GM23248 (cell line): ENCODE measurements around the gene UBAC1. TPM values are rescaled to one million over a fixed set of nuclear protein-coding genes. Genes with fewer than 3 reads are reported as not detected.
"Not testable (repeated sequence)": the region's sequence is repeated elsewhere in the genome, so short reads cannot be mapped to it uniquely, and the experiment has no call there.

ENCODE experiments used
- DNase-seq: peaks from one replicate; pipeline ENCODE4 v3.0.0-alpha.2; 2015
- H2AFZ ChIP-seq: fragments of 200-600 bp; sonication (generic); 2 replicates; pipeline ENCODE4 v1.6.1; 2016; ENCODE audit warnings: antibody characterized with exemption
- H3F3A ChIP-seq: fragments of 200-600 bp; sonication (generic); 2 replicates; pipeline ENCODE4 v1.6.1; 2016; ENCODE audit warnings: mild to moderate bottlenecking, antibody characterized with exemption, mixed run types; ENCODE audit not compliant: insufficient read depth
- H3K27ac ChIP-seq: fragments of 200-600 bp; sonication (generic); 2 replicates; pipeline ENCODE4 v1.5.1; 2016; ENCODE audit warnings: mild to moderate bottlenecking
- H3K27me3 ChIP-seq: fragments of 200-600 bp; sonication (generic); replicated peaks from 2 replicates; pipeline ENCODE4 v1.6.1; 2016; ENCODE audit warnings: mild to moderate bottlenecking; ENCODE audit not compliant: insufficient read depth
- H3K36me3 ChIP-seq: fragments of 200-600 bp; sonication (generic); 2 replicates; pipeline ENCODE4 v1.6.1; 2016; ENCODE audit warnings: low read depth, mild to moderate bottlenecking
- H3K4me1 ChIP-seq: fragments of 200-600 bp; sonication (generic); 2 replicates; pipeline ENCODE4 v1.6.1; 2016; ENCODE audit warnings: mild to moderate bottlenecking; ENCODE audit not compliant: insufficient read depth
- H3K4me2 ChIP-seq: fragments of 200-600 bp; sonication (generic); one replicate; pipeline ENCODE4 v1.6.1; 2016; ENCODE audit warnings: mild to moderate bottlenecking; ENCODE audit not compliant: unreplicated experiment
- H3K4me3 ChIP-seq: fragments of 200-600 bp; sonication (generic); 2 replicates; pipeline ENCODE4 v1.5.1; 2016; ENCODE audit warnings: mild to moderate bottlenecking
- H3K79me2 ChIP-seq: fragments of 200-600 bp; sonication (generic); 2 replicates; pipeline ENCODE4 v1.6.1; 2016; ENCODE audit warnings: mild to moderate bottlenecking; ENCODE audit not compliant: insufficient read depth
- H3K9ac ChIP-seq: fragments of 200-600 bp; sonication (generic); 2 replicates; pipeline ENCODE4 v1.6.1; 2016; ENCODE audit warnings: mild to moderate bottlenecking
- H3K9me2 ChIP-seq: fragments of 200-600 bp; sonication (generic); 2 replicates; pipeline ENCODE4 v1.6.1; 2016; ENCODE audit warnings: mixed run types, mild to moderate bottlenecking, moderate library complexity; ENCODE audit not compliant: insufficient read depth
- H3K9me3 ChIP-seq: fragments of 200-600 bp; sonication (generic); one replicate; pipeline ENCODE4 v1.6.1; 2017; ENCODE audit warnings: low read depth
- H4K20me1 ChIP-seq: fragments of 200-600 bp; sonication (generic); 2 replicates; pipeline ENCODE4 v1.6.0; 2016; ENCODE audit not compliant: insufficient read depth
- EZH2 ChIP-seq: fragments of 200-600 bp; sonication (generic); IDR thresholded peaks from 2 replicates; pipeline ENCODE4 v1.6.1; 2018; ENCODE audit warnings: antibody characterized with exemption, mild to moderate bottlenecking; ENCODE audit not compliant: insufficient read depth, poor library complexity, severe bottlenecking
- EZH2phosphoT487 ChIP-seq: fragments of 200-600 bp; sonication (generic); IDR thresholded peaks from 2 replicates; pipeline ENCODE4 v1.6.1; 2018; ENCODE audit warnings: antibody characterized with exemption, moderate library complexity, mild to moderate bottlenecking, low read depth; ENCODE audit not compliant: insufficient read depth
- WGBS, 2 experiments: methylation state at CpG; one replicate each; pipeline ENCODE4 v1.1.6; 2015 to 2017; ENCODE audit warnings: low lambda C conversion rate in 2 of 2, low coverage in 1 of 2; ENCODE audit errors: missing lambda C conversion rate in 2 of 2; 5-methylcytosine and 5-hydroxymethylcytosine counted together
- in situ Hi-C: fragments of 300-500 bp; cut with MboI; formaldehyde crosslinking; loops from 2 replicates; pipeline ENCODE4 v1.15.0; 2020
- polyA plus RNA-seq: library from polyadenylated mRNA; unstranded; fragments of >200 nt; fragmentation: Nextera tagmentation; extraction: Ambion mirVana; gene quantifications from 2 replicates; pipeline ENCODE4 v1.2.1, GENCODE V29; 2016
- total RNA-seq: library from RNA; depleted of rRNA; stranded (reverse); fragments of >200 nt; shearing (Covaris generic); gene quantifications from 2 replicates; pipeline ENCODE4 v1.2.3, GENCODE V29; 2014

UBAC1 gene
- total and polyA plus RNA-seq, 2 experiments from 2014 or later = 29.4 to 45.9 TPM

GRCh38 chr9:135914921-135915320 is 46.3 kb downstream of the UBAC1 start:
- H3K4me2 ChIP-seq = no peak overlapping the region
- peaks cover 3% of the 10 kb centered on the region for H3K9me3 ChIP-seq
- no peak overlapping the region for H3K27ac ChIP-seq
- no peak overlapping the region for H2AFZ ChIP-seq
- H3K36me3 ChIP-seq = peaks cover 28% of the 10 kb centered on the region
- no peak overlapping the region for H3K9ac ChIP-seq
- in situ Hi-C loops = no loop called here
- H4K20me1 ChIP-seq = no peaks in the 10 kb centered on the region
- H3K9me2 ChIP-seq = no peaks in the 10 kb centered on the region
- H3F3A ChIP-seq = peaks cover 6% of the 10 kb centered on the region; the same call in 1 of the 2 replicates
- 93 to 100% methylated on average over 1 of the region's 1 CpG for WGBS, 2 experiments
- H3K4me1 ChIP-seq = no peaks in the 10 kb centered on the region
- no peak for TF ChIP-seq EZH2phosphoT487
- TF ChIP-seq EZH2 = no peak
- peak; percentile 14 for DNase-seq
- no peak overlapping the region for H3K4me3 ChIP-seq
- H3K27me3 ChIP-seq = no peaks in the 10 kb centered on the region
- H3K79me2 ChIP-seq = peaks cover 25% of the 10 kb centered on the region

GRCh38 chr9:135911233-135911632 is 49.9 kb downstream of the UBAC1 start:
- H3K9me3 ChIP-seq, DNase-seq, H3K27ac ChIP-seq, H3F3A ChIP-seq, H2AFZ ChIP-seq, H3K4me2 ChIP-seq, H3K9ac ChIP-seq, H3K27me3 ChIP-seq, H4K20me1 ChIP-seq, H3K4me3 ChIP-seq, in situ Hi-C loops, H3K9me2 ChIP-seq: not testable (repeated sequence)
- H3K36me3 ChIP-seq = peaks cover 31% of the 10 kb centered on the region
- 98 to 99% methylated on average over 9 of the region's 9 CpGs for WGBS, 2 experiments
- peaks cover 12% of the 10 kb centered on the region for H3K4me1 ChIP-seq
- peaks cover 46% of the 10 kb centered on the region for H3K79me2 ChIP-seq

GRCh38 chr9:135910757-135911156 is 50.4 kb downstream of the UBAC1 start:
- Histone ChIP-seq H3K27me3 (no peaks in the 10 kb centered on the region), H3K27ac (no peak overlapping the region), H4K20me1 (no peaks in the 10 kb centered on the region), H3K79me2 (peaks cover 46% of the 10 kb centered on the region), H3K9me3 (no peaks in the 10 kb centered on the region), H3K4me2 (no peak overlapping the region), H3K4me1 (peaks cover 17% of the 10 kb centered on the region), H3K4me3 (no peak overlapping the region), H2AFZ (no peak overlapping the region), H3K9me2 (no peaks in the 10 kb centered on the region), H3K9ac (no peak overlapping the region), H3F3A (peaks cover 6% of the 10 kb centered on the region), H3K36me3 (peaks cover 27% of the 10 kb centered on the region)
- 98 to 99% methylated on average over 9 of the region's 9 CpGs for WGBS, 2 experiments
- in situ Hi-C loops = no loop called here
- DNase-seq = no peak
- TF ChIP-seq EZH2phosphoT487 = no peak
- no peak for TF ChIP-seq EZH2

GRCh38 chr9:135910216-135910615 is 51.0 kb downstream of the UBAC1 start:
- Histone ChIP-seq H3K36me3 (peaks cover 21% of the 10 kb centered on the region), H4K20me1 (no peaks in the 10 kb centered on the region), H3K9ac (no peak overlapping the region), H2AFZ (no peak overlapping the region), H3K27me3 (no peaks in the 10 kb centered on the region), H3K4me1 (peaks cover 23% of the 10 kb centered on the region), H3K27ac (no peak overlapping the region), H3K9me3 (no peaks in the 10 kb centered on the region), H3K4me2 (no peak overlapping the region), H3K9me2 (no peaks in the 10 kb centered on the region), H3K79me2 (peaks cover 51% of the 10 kb centered on the region), H3K4me3 (no peak overlapping the region), H3F3A (peaks cover 12% of the 10 kb centered on the region)
- no peak for DNase-seq
- in situ Hi-C loops = no loop called here
- no peak for TF ChIP-seq EZH2
- no peak for TF ChIP-seq EZH2phosphoT487
- 93 to 98% methylated on average over 2 of the region's 2 CpGs for WGBS, 2 experiments

GRCh38 chr9:135909371-135909770 is 51.8 kb downstream of the UBAC1 start:
- H3K4me1 ChIP-seq = peaks cover 27% of the 10 kb centered on the region
- peaks cover 60% of the 10 kb centered on the region for H3K79me2 ChIP-seq
- H3K27me3 ChIP-seq = no peaks in the 10 kb centered on the region
- in situ Hi-C loops = no loop called here
- H3K9ac ChIP-seq = no peak overlapping the region
- peaks cover 15% of the 10 kb centered on the region for H3K36me3 ChIP-seq
- no peak for DNase-seq
- no peak for TF ChIP-seq EZH2phosphoT487
- TF ChIP-seq EZH2 = no peak
- no peak overlapping the region for H2AFZ ChIP-seq
- peaks cover 15% of the 10 kb centered on the region for H3F3A ChIP-seq
- WGBS, 2 experiments = 98 to 99% methylated on average over 6 of the region's 6 CpGs
- peaks cover 3% of the 10 kb centered on the region; the same call in 1 of the 2 replicates for H4K20me1 ChIP-seq
- H3K4me3 ChIP-seq = no peak overlapping the region
- H3K27ac ChIP-seq = no peak overlapping the region
- no peak overlapping the region for H3K4me2 ChIP-seq
- no peaks in the 10 kb centered on the region for H3K9me3 ChIP-seq
- H3K9me2 ChIP-seq = no peaks in the 10 kb centered on the region
